MG63 (cell line): ENCODE measurements around the gene SCAPER. TPM values are rescaled to one million over a fixed set of nuclear protein-coding genes. Genes with fewer than 3 reads are reported as not detected.

Experiments
- DNase-seq: peaks from one replicate; pipeline ENCODE4 v3.0.0-alpha.2; 2020
- H3K27me3 ChIP-seq: fragments of 250-450 bp; sonication (Bioruptor Pico); 2 replicates; pipeline ENCODE4 v1.5.1; 2020; ENCODE audit warnings: mild to moderate bottlenecking, moderate library complexity
- H3K36me3 ChIP-seq: fragments of 250-450 bp; sonication (Bioruptor Pico); 2 replicates; pipeline ENCODE4 v1.5.1; 2020; ENCODE audit warnings: mild to moderate bottlenecking, moderate library complexity
- H3K4me3 ChIP-seq: fragments of 250-450 bp; sonication (Bioruptor Pico); 2 replicates; pipeline ENCODE4 v1.5.1; 2020; ENCODE audit warnings: mild to moderate bottlenecking, moderate library complexity
- H3K9me3 ChIP-seq: fragments of 250-450 bp; sonication (Bioruptor Pico); 2 replicates; pipeline ENCODE4 v1.5.1; 2020; ENCODE audit warnings: mild to moderate bottlenecking, moderate library complexity
- total RNA-seq: library from RNA; depleted of rRNA; stranded (reverse); fragments of >200 nt; shearing (Covaris generic); gene quantifications from 2 replicates; pipeline ENCODE4 v1.2.3, GENCODE V29; 2014; ENCODE audit warnings: low replicate concordance; rRNA removed

The SCAPER gene, protein sequence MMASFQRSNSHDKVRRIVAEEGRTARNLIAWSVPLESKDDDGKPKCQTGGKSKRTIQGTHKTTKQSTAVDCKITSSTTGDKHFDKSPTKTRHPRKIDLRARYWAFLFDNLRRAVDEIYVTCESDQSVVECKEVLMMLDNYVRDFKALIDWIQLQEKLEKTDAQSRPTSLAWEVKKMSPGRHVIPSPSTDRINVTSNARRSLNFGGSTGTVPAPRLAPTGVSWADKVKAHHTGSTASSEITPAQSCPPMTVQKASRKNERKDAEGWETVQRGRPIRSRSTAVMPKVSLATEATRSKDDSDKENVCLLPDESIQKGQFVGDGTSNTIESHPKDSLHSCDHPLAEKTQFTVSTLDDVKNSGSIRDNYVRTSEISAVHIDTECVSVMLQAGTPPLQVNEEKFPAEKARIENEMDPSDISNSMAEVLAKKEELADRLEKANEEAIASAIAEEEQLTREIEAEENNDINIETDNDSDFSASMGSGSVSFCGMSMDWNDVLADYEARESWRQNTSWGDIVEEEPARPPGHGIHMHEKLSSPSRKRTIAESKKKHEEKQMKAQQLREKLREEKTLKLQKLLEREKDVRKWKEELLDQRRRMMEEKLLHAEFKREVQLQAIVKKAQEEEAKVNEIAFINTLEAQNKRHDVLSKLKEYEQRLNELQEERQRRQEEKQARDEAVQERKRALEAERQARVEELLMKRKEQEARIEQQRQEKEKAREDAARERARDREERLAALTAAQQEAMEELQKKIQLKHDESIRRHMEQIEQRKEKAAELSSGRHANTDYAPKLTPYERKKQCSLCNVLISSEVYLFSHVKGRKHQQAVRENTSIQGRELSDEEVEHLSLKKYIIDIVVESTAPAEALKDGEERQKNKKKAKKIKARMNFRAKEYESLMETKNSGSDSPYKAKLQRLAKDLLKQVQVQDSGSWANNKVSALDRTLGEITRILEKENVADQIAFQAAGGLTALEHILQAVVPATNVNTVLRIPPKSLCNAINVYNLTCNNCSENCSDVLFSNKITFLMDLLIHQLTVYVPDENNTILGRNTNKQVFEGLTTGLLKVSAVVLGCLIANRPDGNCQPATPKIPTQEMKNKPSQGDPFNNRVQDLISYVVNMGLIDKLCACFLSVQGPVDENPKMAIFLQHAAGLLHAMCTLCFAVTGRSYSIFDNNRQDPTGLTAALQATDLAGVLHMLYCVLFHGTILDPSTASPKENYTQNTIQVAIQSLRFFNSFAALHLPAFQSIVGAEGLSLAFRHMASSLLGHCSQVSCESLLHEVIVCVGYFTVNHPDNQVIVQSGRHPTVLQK (N-terminal part only)
- 16.0 and 17.0 TPM in 2 replicates for total RNA-seq

DNA sequence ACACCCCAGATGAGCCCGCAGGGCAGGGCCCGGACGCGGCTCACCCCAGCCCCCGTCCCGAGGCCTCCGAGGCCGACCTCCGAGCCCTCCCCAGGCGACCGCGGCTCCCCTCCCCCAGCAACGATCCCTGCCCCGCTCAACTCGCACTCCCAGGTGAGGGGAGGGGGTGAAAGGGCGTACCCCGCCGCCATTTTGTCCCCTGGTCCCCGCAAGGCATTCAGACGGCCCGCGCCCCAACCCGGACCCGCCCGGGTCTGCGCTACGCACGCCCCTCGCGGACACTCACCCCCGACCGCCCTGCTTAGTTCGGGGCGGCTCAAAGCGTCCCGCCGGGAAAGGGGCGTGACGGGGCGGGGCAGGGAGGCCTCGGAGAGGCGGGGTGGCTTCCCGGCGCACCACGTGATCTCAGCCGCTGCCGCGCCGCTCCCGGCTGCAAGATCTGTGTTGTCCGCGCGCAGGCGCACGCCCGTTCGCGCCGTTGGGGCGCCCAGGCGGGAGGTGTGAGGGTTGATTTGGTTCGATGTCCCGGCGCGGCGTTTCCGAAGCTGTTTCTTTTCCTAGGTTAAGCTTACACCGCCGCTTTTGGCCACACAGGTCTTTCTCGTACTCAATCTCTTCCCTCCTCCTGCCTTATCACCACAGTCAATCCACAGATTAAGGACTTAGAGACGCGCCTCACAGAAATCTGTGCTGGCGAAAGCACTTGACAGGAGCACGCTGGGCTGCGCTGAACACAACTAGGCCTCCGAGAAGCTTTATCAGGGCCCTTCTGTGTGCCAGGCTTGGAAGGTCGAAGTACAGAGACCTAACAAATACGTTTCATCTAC, at the start of gene SCAPER:
Gene SCAPER (minus strand): TSS at position 328 of the 827 bp plus-strand sequence. CDS start 21,523 bp downstream, outside the sequence.
- peak; percentile 94 for DNase-seq
- no peaks in the 10 kb centered on the region for H3K27me3 ChIP-seq
- H3K4me3 ChIP-seq: peak within 1 kb of the TSS; percentile 86
- H3K9me3 ChIP-seq: no peaks in the 10 kb centered on the region
- no peaks in the 10 kb centered on the region for H3K36me3 ChIP-seq

DNA sequence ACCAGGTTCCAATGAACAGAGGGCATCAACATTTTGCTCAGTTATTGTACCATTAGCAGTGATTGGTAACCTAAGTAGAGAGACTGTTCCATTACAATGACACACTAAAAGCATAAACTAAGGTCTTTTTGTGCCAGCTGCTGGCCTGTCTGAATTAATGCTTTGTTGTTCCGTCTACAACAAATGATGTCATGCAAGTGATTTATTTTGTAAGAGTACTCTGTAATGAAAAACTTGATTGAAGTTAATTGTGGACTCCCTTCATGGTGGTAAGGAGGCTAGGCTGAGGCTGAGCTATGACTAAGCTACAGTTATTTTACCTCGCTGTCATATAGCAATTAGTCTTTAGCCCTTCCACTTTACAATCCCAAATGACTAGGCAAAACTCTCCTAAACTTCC, 49.6 kb upstream of the SCAPER start:
- Histone ChIP-seq H3K27me3 (no peaks in the 10 kb centered on the region), H3K9me3 (no peaks in the 10 kb centered on the region), H3K36me3 (0 out of 2 replicates have a peak, but pooled peaks cover 4% of the 10 kb centered on the region), H3K4me3 (no peak overlapping the region)
- DNase-seq: no peak

DNA sequence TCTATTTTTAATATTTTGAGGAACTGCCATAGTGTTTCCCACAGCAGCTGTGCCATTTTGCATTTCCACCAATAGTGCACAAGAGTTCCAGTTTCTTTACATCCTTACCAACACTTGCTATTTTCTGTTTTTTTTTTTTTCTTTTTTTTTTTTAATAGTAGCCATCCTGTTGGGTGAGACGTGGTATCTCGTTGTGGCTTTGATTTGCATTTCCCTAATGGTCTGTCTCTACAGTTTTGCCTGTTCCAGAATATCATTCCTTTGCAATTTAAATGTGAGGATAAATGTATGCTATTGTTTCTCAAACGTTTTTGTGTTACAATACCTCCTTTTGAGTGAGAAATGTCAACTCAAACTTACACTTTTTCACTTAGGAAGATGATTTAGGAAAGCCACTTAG, 48.8 kb upstream of the SCAPER start:
- no peaks in the 10 kb centered on the region for H3K9me3 ChIP-seq
- no peak overlapping the region for H3K4me3 ChIP-seq
- H3K36me3 ChIP-seq: peaks cover 10% of the 10 kb centered on the region
- no peaks in the 10 kb centered on the region for H3K27me3 ChIP-seq
- DNase-seq: no peak

DNA sequence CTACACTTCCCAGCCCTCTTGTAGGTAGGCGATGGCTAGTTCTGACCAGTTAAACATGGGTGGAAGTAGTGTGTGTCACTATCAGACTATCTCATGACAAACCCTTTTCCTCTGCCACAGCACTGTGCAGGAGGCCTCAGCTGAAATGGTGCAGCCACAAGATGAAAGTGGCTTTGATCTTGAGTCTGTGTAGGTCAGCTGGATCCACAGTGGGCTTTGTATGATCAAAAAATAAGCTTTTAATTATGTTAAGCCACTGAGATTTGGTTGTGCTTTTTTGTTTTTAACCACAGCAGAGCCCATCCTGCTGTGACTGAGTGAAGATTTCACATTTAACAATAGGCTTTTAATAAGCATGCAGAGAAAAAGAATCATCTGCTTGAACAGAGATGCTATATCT, 46.1 kb upstream of the SCAPER start:
- no peak for DNase-seq
- no peak overlapping the region for H3K4me3 ChIP-seq
- H3K9me3 ChIP-seq: no peaks in the 10 kb centered on the region
- peaks cover 21% of the 10 kb centered on the region for H3K36me3 ChIP-seq
- H3K27me3 ChIP-seq: no peaks in the 10 kb centered on the region

DNA sequence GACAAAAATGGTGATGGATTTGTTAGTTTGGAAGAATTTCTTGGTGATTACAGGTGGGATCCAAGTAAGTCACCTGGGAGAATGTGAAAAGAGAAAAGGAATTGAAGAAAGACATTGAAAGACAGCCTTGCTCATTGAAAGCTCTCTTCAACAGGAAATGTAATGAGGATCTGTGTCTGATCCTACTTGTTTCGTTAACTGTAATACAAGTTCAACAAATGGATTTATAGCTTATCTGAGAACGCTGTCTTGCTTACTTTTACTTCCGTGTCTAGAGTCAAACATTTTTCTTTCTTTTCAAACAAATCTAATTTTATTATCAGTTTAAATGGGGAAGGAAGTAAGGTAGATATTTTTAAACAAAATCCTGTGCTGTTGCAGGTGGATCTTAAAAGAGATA, 42.3 kb upstream of the SCAPER start:
- no peak for DNase-seq
- Histone ChIP-seq H3K27me3 (no peaks in the 10 kb centered on the region), H3K36me3 (peaks cover 35% of the 10 kb centered on the region), H3K4me3 (no peak overlapping the region), H3K9me3 (no peaks in the 10 kb centered on the region)

DNA sequence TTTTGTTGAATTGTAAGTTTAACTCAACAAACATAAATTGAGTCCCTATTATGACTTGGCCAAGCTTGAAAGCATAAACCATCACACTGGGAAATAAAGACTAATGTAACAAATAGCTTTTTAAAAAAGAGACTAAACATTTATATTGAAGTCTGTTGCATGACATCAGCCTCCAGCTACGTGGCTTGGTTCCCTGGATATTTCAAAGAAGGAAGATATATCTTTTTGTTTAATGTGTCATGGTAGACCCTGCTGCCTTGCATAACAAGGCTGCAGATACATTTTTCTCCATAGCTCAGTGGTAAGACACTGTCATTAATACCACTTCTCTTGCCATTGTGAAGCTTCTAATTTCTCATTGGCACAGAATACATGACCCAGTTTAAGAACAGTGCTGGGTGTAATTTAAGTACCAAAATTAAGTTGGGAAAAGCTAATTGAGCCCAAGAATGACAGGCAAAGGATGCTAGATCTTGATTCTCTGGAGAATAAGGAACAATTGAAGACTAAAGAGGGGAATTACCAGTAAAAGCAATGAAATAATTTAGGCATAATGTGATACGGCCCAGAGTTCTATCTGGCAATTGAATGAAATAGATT, 40.5 kb upstream of the SCAPER start:
- Histone ChIP-seq H3K9me3 (no peaks in the 10 kb centered on the region), H3K4me3 (no peak overlapping the region), H3K36me3 (peaks cover 31% of the 10 kb centered on the region), H3K27me3 (no peaks in the 10 kb centered on the region)
- DNase-seq: no peak

DNA sequence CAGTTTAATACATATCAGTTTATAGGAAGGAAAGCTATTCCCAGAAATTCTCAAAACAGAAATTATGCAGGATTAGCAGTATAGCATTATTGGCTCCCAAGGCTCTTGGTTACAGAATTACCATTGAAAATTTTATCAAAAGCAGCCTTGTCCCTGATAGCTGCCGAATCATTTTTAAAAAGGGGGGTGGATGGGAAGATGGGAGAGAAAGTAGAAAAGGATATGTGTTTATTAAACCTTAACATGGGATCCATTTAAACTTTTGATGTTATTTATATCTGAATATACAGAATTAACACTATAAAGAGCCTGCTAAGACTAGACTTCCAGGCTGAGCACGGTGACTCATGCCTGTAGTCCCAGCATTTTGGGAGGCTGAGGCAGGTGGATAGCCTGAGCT, 37.2 kb upstream of the SCAPER start:
- H3K36me3 ChIP-seq: peaks cover 19% of the 10 kb centered on the region
- no peak for DNase-seq
- H3K9me3 ChIP-seq: no peaks in the 10 kb centered on the region
- no peak overlapping the region for H3K4me3 ChIP-seq
- H3K27me3 ChIP-seq: no peaks in the 10 kb centered on the region

DNA sequence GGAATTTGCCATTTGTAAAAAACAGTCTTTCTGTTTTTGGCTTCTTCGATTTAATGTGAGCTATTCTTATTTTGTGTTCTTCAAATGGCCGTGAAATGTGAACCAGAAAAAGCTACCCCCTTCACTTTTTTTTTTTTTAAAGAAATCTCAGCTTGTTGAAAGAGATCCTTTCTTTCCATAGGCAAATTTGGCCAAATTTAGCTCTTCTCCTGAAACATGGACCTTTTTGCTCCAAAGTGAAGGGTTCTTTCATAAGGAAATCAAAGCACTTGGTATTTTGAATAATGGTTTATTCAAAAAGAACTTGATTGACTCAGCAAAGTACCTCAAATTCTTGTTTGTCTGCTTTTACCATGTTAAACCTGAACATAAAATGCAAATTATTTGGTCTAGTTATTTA, 36.5 kb upstream of the SCAPER start:
- no peak for DNase-seq
- H3K9me3 ChIP-seq: no peaks in the 10 kb centered on the region
- H3K36me3 ChIP-seq: peaks cover 24% of the 10 kb centered on the region

DNA sequence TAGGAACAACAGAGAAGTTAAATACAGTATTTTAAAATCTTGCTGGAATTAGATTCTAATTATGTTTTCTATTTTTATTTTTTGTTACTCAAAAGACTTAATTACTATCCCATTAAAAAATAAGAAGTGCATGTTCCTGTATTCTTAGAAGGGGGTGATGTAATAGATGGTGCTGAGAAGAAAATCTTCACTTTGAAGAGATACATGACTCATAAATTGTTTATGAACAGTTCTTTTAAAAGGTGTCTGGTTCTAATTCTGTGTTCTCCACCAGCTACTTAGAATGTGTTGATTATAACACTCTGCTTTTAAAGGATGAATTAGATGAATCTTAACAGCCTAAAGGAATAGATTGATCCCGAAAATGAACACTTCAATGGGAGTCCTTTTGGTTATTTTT, 34.6 kb upstream of the SCAPER start:
- no peak for DNase-seq
- Histone ChIP-seq H3K36me3 (peaks cover 22% of the 10 kb centered on the region), H3K9me3 (no peaks in the 10 kb centered on the region), H3K27me3 (no peaks in the 10 kb centered on the region), H3K4me3 (no peak overlapping the region)

More for the DNA sequence above, 36.5 kb upstream of the SCAPER start:
- no peaks in the 10 kb centered on the region for H3K27me3 ChIP-seq
- no peak overlapping the region for H3K4me3 ChIP-seq

DNA sequence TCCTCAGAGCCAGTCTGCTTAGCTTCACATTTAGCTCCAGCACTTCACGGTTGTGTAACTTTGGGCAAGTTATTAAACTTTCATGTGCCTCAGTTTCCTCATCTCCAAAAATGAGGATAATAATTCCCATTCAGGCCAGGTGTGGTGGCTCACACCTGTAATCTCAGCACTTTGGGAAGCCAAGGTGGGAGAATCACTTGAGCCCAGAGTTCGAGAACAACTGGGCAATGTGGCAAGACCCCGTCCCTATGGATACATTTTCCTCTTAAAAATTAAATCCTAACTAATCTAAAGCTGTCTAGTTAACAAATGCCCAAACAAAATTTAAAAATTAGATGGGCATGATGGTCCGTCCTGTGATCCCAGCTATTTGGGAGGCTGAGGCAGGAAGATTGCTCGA, 33.6 kb upstream of the SCAPER start:
- no peak for DNase-seq
- no peaks in the 10 kb centered on the region for H3K27me3 ChIP-seq
- H3K9me3 ChIP-seq: no peaks in the 10 kb centered on the region
- no peak overlapping the region for H3K4me3 ChIP-seq
- peaks cover 18% of the 10 kb centered on the region for H3K36me3 ChIP-seq

DNA sequence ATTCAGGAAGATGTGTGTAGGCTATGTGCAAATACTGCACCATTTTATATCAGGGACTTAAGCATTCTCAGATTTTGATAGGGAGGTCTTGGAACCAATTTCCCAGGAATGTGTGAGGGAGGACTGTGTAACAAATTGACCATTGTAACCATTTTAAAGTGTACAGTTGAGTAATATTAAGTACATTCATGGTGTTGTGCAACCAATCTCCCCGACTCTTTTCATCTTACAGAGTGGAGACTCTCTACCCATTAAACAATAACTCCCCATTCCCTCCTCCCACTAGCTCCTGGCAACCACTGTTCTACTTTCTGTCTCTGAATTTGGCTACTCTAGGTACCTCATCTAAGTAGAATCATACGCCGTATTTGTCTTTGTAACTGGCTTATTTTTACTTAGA, 31.5 kb upstream of the SCAPER start:
- H3K9me3 ChIP-seq: no peaks in the 10 kb centered on the region
- DNase-seq: no peak
- H3K4me3 ChIP-seq: no peak overlapping the region
- peaks cover 25% of the 10 kb centered on the region for H3K36me3 ChIP-seq
- no peaks in the 10 kb centered on the region for H3K27me3 ChIP-seq

DNA sequence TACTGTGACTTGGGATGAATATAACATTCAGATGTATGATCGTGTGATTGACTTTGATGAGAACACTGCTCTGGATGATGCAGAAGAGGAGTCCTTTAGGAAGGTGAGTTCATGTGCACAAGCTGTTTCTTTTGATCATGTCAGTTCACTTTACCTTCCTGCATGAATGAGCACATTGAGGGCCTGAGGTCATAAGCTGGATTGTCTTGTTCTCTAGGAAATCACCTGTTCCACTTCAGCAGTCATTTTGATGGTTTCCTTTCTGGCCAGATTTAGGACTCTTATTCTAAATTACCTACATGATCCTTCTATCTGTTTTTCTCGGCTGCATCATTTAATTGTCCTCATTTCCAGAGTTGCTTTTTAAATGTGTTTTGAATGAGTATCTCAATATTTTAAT, 30.5 kb upstream of the SCAPER start:
- H3K36me3 ChIP-seq: peaks cover 25% of the 10 kb centered on the region
- H3K9me3 ChIP-seq: no peaks in the 10 kb centered on the region; the same call in 1 of the 2 replicates
- H3K4me3 ChIP-seq: no peak overlapping the region
- H3K27me3 ChIP-seq: no peaks in the 10 kb centered on the region
- no peak for DNase-seq

DNA sequence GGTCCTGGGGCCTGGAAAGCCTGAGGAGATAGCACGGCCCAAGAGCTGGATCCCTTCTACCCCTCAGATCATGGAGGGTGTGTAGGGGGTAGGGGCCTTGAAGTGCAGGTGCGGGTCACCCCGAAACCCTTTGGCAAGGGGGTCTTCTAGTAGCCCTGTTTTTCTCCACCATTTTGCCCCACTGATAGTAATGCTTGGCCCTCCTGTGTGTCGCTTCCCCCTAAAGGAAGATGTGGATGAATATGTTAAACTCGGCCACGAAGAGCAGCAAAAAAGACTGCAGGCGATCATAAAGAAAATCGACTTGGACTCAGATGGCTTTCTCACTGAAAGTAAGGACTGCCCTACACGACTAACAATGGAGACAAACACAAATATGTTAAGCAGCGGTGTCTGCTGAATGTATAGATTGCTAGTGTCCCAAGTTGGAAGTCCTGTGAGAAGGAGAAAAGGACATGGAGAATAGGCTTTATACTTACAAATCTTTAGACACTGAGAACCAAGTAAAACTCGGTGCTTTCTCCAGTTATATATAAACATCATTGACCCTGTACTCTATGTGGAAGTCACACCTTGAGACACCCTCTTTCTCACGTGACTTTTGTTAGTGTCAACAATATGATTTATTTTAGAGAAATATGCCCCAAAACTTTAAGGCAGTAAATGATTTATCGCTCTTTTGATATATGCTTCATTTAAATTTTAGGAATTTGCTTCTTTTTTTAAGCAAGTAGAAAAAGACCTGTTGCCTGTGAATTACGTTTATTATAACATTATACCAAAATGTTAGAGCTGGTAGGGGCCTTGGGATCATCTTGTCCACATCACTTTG, 27.2 kb upstream of the SCAPER start:
- DNase-seq: no peak
- H3K4me3 ChIP-seq: peak overlapping the region; percentile 68
- H3K9me3 ChIP-seq: no peaks in the 10 kb centered on the region; the same call in 1 of the 2 replicates
- peaks cover 19% of the 10 kb centered on the region for H3K36me3 ChIP-seq
- no peaks in the 10 kb centered on the region for H3K27me3 ChIP-seq

DNA sequence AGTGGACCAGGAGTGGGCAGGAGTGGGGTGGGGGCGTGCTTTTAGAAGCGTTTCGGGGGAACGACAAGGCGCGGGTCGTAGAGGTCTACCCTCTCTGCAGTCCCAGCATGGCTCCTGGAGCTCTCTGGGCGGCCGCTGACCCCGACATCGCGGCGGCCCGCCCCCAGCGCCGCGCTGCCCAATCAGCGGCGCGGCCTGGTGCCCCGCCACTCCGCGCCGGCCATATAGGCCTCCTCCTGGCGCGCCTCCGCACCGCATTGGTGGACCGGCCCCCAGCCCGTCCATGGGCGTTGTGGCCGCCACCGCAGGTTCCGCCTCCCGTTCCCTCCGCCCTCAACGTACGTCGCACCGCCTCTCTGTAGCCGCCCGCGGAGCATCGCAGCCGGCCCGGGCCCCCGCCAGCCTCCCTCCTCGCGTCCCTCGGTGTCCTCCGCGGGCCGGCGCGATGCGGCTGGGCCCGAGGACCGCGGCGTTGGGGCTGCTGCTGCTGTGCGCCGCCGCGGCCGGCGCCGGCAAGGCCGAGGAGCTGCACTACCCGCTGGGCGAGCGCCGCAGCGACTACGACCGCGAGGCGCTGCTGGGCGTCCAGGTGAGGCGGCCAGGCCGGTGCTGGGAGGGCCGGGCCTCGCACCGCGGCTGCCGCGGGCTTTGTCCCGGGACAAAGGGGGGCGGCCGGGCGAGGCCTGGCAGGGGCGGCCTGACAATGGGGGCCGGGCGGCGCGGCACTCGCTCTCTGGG, 26.4 kb upstream of the SCAPER start, which contains the start of gene RCN2:
Gene RCN2 (plus strand): TSS at position 353 of the 738 bp plus-strand sequence. CDS start 93 bp downstream, at position 446.
- Histone ChIP-seq H3K9me3 (no peaks in the 10 kb centered on the region; the same call in 1 of the 2 replicates), H3K36me3 (peaks cover 14% of the 10 kb centered on the region), H3K4me3 (peak within 1 kb of the TSS; percentile 68), H3K27me3 (peaks cover 3% of the 10 kb centered on the region; the same call in 1 of the 2 replicates)
- DNase-seq: peak; percentile 97
